ENCODE measurements around the gene YTHDF2.

DNA sequence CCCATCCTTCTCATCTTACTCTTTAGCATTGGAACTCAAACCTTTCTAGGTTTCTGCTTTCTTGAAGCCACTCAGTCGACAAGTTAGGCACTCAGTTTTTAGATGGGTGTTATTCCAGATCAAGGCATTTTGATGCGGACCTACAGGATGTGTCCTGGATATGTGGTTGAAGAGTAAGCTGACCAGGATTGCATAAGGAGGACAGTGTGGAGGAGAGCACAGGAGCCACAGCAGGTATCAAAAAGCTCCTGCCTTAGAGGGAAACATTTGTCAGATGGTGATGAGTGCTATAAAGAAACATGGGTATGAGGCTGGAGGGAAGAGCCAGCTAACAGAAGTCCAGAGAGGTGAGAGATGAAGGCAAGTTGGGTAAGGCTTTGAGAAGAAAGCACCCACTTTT, 41.3 kb downstream of the YTHDF2 start:
- TF ChIP-seq POLR2A (IDR thresholded peaks at IDR 0.05) = no peak
- TF ChIP-seq, protein P1, sequence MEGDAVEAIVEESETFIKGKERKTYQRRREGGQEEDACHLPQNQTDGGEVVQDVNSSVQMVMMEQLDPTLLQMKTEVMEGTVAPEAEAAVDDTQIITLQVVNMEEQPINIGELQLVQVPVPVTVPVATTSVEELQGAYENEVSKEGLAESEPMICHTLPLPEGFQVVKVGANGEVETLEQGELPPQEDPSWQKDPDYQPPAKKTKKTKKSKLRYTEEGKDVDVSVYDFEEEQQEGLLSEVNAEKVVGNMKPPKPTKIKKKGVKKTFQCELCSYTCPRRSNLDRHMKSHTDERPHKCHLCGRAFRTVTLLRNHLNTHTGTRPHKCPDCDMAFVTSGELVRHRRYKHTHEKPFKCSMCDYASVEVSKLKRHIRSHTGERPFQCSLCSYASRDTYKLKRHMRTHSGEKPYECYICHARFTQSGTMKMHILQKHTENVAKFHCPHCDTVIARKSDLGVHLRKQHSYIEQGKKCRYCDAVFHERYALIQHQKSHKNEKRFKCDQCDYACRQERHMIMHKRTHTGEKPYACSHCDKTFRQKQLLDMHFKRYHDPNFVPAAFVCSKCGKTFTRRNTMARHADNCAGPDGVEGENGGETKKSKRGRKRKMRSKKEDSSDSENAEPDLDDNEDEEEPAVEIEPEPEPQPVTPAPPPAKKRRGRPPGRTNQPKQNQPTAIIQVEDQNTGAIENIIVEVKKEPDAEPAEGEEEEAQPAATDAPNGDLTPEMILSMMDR (IDR thresholded peaks at IDR 0.05) = no peak
- no peak for TF ChIP-seq POLR2AphosphoS5 (IDR thresholded peaks at IDR 0.05)

All from prostate gland (tissue), 2 donors.